ENCODE data around the gene ZNF385B.

DNA sequence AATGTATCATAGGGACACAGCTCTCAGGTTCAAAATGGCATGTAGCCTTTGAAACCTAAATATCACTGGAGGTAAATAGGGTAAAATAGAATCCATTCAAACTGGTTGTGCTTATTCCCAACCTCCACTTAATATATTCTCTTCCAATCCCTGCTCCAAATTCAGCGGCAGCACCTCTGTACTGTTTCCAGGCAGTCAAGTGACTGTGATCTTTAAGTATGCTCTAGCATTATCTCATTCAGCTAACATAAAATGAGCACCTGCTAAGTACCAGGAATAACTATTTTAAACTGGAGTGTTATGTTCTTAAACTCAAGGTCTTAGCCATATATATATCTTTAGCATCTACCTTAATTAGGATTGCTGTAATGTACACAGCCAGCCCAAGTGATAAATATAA lies 327.5 kb downstream of the ZNF385B start:
- TF ChIP-seq, protein P1, sequence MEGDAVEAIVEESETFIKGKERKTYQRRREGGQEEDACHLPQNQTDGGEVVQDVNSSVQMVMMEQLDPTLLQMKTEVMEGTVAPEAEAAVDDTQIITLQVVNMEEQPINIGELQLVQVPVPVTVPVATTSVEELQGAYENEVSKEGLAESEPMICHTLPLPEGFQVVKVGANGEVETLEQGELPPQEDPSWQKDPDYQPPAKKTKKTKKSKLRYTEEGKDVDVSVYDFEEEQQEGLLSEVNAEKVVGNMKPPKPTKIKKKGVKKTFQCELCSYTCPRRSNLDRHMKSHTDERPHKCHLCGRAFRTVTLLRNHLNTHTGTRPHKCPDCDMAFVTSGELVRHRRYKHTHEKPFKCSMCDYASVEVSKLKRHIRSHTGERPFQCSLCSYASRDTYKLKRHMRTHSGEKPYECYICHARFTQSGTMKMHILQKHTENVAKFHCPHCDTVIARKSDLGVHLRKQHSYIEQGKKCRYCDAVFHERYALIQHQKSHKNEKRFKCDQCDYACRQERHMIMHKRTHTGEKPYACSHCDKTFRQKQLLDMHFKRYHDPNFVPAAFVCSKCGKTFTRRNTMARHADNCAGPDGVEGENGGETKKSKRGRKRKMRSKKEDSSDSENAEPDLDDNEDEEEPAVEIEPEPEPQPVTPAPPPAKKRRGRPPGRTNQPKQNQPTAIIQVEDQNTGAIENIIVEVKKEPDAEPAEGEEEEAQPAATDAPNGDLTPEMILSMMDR (IDR thresholded peaks at IDR 0.05; ENCODE audit: low read depth, low read length, missing input control) = no peak
- TF ChIP-seq TAF1 (conservative IDR thresholded peaks at IDR 0.05) (no peak), RAD21 (IDR thresholded peaks at IDR 0.05) (no peak), EGR1 (IDR thresholded peaks at IDR 0.05; ENCODE audit: low read depth in 2 of 2) (no peak), FOXA1 (IDR thresholded peaks at IDR 0.05) (no peak), GABPA (IDR thresholded peaks at IDR 0.05 in 1 of 2, conservative IDR thresholded peaks at IDR 0.05 in 1 of 2) (no peak)
- TF ChIP-seq, protein P2, sequence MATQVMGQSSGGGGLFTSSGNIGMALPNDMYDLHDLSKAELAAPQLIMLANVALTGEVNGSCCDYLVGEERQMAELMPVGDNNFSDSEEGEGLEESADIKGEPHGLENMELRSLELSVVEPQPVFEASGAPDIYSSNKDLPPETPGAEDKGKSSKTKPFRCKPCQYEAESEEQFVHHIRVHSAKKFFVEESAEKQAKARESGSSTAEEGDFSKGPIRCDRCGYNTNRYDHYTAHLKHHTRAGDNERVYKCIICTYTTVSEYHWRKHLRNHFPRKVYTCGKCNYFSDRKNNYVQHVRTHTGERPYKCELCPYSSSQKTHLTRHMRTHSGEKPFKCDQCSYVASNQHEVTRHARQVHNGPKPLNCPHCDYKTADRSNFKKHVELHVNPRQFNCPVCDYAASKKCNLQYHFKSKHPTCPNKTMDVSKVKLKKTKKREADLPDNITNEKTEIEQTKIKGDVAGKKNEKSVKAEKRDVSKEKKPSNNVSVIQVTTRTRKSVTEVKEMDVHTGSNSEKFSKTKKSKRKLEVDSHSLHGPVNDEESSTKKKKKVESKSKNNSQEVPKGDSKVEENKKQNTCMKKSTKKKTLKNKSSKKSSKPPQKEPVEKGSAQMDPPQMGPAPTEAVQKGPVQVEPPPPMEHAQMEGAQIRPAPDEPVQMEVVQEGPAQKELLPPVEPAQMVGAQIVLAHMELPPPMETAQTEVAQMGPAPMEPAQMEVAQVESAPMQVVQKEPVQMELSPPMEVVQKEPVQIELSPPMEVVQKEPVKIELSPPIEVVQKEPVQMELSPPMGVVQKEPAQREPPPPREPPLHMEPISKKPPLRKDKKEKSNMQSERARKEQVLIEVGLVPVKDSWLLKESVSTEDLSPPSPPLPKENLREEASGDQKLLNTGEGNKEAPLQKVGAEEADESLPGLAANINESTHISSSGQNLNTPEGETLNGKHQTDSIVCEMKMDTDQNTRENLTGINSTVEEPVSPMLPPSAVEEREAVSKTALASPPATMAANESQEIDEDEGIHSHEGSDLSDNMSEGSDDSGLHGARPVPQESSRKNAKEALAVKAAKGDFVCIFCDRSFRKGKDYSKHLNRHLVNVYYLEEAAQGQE (IDR thresholded peaks at IDR 0.05) = no peak
- TF ChIP-seq, protein P3, sequence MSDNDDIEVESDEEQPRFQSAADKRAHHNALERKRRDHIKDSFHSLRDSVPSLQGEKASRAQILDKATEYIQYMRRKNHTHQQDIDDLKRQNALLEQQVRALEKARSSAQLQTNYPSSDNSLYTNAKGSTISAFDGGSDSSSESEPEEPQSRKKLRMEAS (IDR thresholded peaks at IDR 0.05) = no peak
- TF ChIP-seq, protein P4, sequence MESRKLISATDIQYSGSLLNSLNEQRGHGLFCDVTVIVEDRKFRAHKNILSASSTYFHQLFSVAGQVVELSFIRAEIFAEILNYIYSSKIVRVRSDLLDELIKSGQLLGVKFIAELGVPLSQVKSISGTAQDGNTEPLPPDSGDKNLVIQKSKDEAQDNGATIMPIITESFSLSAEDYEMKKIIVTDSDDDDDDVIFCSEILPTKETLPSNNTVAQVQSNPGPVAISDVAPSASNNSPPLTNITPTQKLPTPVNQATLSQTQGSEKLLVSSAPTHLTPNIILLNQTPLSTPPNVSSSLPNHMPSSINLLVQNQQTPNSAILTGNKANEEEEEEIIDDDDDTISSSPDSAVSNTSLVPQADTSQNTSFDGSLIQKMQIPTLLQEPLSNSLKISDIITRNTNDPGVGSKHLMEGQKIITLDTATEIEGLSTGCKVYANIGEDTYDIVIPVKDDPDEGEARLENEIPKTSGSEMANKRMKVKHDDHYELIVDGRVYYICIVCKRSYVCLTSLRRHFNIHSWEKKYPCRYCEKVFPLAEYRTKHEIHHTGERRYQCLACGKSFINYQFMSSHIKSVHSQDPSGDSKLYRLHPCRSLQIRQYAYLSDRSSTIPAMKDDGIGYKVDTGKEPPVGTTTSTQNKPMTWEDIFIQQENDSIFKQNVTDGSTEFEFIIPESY (IDR thresholded peaks at IDR 0.05) = no peak
- TF ChIP-seq, protein P5, sequence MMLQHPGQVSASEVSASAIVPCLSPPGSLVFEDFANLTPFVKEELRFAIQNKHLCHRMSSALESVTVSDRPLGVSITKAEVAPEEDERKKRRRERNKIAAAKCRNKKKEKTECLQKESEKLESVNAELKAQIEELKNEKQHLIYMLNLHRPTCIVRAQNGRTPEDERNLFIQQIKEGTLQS (IDR thresholded peaks at IDR 0.05) = no peak
